Measurements from ENCODE around the gene AUTS2.

- TF ChIP-seq GATA2 (IDR thresholded peaks at IDR 0.05; ENCODE audit: low read depth, low read length) (no peak), GATA3 (IDR thresholded peaks at IDR 0.05; ENCODE audit: low read depth, low read length) (no peak)
Observed at GRCh38 chr7:70634610-70635068, 1036.4 kb downstream of the AUTS2 start.
